Astrocyte of the spinal cord (primary cell): ENCODE measurements around the gene GPR150.

Experiments used
- DNase-seq: peaks from one replicate; pipeline ENCODE4 v3.0.0; 2011; ENCODE audit warnings: low read depth, low spot score
- H3K4me3 ChIP-seq: 2 replicates; pipeline ENCODE4 v1.5.1; 2011; ENCODE audit warnings: low read depth, mild to moderate bottlenecking, low read length, moderate library complexity
- CTCF ChIP-seq: IDR thresholded peaks from 2 replicates; pipeline ENCODE4 v1.5.1; 2012; ENCODE audit warnings: low read depth, mild to moderate bottlenecking, low read length, inconsistent platforms
- in situ Hi-C: cut with HindIII; loops from 2 replicates; pipeline ENCODE4 v1.10.0; 2017; ENCODE audit warnings: low sequenced_read_pairs

Gene GPR150

GRCh38 chr5:95668728-95669127 lies 48.8 kb downstream of the GPR150 start:
- in situ Hi-C loops: loop anchor here (25.0 kb wide), 2 partner anchors 169 to 669 kb away; no protein-coding TSS in a partner anchor
- no peak overlapping the region for H3K4me3 ChIP-seq
- TF ChIP-seq CTCF: no peak
- DNase-seq: peak; percentile 27

- peak; percentile 98 for DNase-seq
- no peak overlapping the region for H3K4me3 ChIP-seq
- TF ChIP-seq CTCF: no peak
- in situ Hi-C loops: loop anchor here (25.0 kb wide), 2 partner anchors 168 to 668 kb away; no protein-coding TSS in a partner anchor
Measured at GRCh38 chr5:95669540-95669939, 49.7 kb downstream of the GPR150 start.

- no peak for DNase-seq
- no peak overlapping the region for H3K4me3 ChIP-seq
- in situ Hi-C loops: loop anchor here (25.0 kb wide), 2 partner anchors 167 to 667 kb away; no protein-coding TSS in a partner anchor
- no peak for TF ChIP-seq CTCF
Measured at GRCh38 chr5:95669985-95670384, 50.1 kb downstream of the GPR150 start.

GRCh38 chr5:95670568-95670967 lies 50.7 kb downstream of the GPR150 start:
- no peak overlapping the region for H3K4me3 ChIP-seq
- DNase-seq: peak; percentile 10
- in situ Hi-C loops: loop anchor here (25.0 kb wide), 2 partner anchors 167 to 667 kb away; no protein-coding TSS in a partner anchor
- TF ChIP-seq CTCF: no peak
